Central memory CD4-positive, alpha-beta T cell (primary cell): Measurements from ENCODE around the gene KDM4D.
"Not testable (repeated sequence)": the region's sequence is repeated elsewhere in the genome, so short reads cannot be mapped to it uniquely, and the experiment has no call there.

ENCODE experiments used
- DNase-seq: peaks from one replicate; pipeline ENCODE4 v3.0.0; 2022
- total RNA-seq, 3 experiments: gene quantifications; one replicate each; lab custom pipeline; 2026; lab: John Stamatoyannopoulos, UW

The KDM4D gene
- 1.2 to 1.3 (median 1.2) reads per million in 3 experiments for total RNA-seq

GRCh38 chr11:94973099-94973968 lies at the start of gene KDM4D, which contains the start of gene CWC15:
Gene KDM4D (plus strand): TSS chr11:94973709. CDS start chr11:94997373, 23,664 bp downstream.
Gene CWC15 (minus strand): TSS chr11:94973556. CDS start chr11:94972185, 1,371 bp downstream.
- DNase-seq, result peak; percentile 91

DNA sequence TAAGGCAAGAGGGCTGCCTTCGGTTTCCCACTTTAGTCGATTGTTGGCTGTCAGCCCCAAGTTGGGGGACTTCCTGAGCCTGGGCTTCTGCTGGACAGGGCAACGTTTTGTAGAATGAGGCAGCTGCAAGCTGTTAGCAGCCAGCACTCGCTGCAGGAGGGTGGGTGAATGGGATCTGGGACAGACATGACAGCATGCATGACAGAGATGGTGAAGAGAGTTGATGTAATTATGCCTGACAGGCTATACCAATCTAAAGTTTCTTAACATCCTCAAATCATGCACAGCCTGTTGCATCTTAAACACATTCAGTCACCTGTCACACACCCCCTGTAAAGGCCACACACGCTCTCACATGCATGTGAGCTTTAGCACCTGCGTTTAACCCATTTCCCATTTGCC lies 49.3 kb upstream of the KDM4D start:
- DNase-seq, result no peak

DNA sequence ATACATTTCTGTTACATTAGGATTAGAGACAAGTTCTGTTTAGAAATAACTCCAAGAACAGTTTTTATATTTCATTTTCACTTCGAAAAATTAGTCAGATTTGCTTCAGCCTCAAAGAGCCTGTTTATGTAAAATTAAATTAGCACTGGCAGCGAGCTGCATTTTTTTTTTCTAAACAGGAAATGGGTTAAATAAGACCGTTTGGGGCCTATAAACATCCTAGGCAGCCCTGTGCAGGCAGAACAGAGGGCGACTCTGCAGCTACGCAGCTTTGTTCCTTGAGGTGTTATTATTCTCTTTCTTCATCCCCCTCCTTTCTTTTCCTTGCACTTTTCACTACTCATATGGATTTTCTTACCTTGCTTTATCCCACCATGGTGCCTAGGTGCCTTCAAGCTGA lies 48.9 kb upstream of the KDM4D start:
- DNase-seq, result peak; percentile 31

DNA sequence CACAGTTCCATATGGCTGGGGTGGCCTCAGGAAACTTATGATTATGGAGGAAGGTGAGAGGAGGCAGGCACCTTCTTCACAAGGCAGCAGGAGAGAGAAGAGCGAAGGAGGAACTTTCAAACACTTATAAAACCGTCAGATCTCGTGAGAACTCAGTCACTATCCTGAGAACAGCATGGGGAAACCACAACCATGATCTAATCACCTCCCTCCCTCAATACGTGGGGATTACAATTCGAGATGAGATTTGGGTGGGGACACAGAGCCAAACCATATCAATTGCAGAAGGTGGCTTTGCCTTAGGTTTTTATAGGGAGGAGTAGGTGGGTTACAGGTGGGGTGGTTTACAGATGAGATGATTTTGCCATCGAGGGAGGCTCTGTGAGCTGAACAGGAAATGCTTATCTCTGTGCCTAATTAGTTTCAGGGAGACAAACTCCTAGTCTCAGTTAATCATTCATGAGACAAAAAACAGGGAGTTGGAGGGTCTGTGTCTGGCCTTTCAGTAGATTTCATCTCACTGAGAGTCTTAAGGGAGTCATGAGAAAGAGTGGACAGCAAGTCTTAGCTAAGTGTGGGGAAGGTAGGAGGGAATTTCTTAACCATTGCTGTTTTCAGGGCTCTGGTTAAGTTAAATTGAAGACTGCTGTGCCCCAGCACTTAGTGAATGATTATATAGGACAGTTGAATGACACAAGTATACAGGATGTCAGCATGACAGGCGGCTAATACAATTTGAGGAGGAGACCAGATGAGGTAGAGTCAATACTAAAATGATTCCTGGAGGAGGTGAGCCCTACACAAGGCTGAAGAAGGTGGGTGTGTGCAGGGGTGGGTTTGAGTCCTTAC lies 47.9 kb upstream of the KDM4D start:
- no peak for DNase-seq

DNA sequence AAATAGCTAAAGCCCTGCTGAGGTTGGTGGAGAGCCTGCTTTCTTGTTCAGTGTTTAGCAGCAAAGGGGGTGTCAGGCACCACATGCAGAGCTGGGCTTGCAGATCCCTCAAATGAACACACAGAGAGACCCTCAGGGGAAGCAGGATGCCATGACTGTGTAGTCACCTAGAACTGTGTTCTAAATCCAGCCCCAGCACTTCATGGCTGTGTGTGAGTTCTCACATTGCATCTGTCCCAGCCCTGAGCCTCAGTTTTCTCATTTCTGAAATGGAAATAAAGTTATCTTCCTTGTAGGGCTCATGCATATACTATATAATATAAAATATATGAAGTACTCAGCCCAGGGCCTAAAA lies 47.3 kb upstream of the KDM4D start:
- DNase-seq, result no peak

DNA sequence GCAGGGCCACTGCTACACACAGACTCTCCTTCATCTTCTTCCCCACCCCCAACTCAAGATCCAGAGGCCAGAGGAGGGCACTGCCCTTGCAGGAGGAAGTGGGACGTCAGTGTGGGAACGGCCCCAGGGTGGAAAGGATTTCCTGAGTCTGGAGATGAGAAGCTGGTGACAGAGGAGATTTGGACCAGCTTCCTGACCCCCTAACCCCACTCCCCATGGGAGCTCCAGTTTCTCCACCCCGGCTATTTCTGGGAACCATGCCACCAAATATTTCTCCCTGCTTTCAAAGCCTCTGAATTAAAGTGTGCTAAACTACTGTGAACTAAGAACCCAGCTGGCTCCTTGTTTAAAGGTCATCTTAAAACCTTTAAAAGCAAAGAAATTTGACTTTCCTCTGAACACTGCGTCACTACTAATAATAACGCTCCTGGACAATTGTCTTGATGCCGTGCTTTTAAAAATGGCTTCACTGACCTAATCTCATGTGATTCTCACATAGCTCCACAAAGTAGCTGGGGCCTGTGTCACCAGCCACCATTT lies 46.7 kb upstream of the KDM4D start:
- no peak for DNase-seq

GRCh38 chr11:94928117-94928990 lies 45.2 kb upstream of the KDM4D start:
- no peak for DNase-seq

DNA sequence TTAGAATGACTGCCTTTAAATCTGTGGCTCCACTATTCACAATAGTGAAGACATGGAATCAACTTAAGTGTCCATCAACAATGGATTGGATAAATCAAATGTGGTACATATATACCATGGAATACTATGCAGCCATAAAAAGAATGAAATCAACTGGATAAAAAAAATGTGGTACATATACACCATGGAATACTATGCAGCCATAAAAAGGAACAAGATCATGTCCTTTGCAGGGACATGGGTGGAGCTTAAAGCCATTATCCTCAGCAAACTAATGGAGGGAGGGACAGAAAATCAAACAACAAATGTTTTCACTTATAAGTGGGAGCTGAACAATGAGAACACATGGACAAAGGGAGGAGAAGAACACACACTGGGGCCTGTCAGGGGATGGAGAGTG lies 41.4 kb upstream of the KDM4D start:
- not testable (repeated sequence) for DNase-seq

GRCh38 chr11:94932503-94932902 lies 41.0 kb upstream of the KDM4D start:
- no peak for DNase-seq

DNA sequence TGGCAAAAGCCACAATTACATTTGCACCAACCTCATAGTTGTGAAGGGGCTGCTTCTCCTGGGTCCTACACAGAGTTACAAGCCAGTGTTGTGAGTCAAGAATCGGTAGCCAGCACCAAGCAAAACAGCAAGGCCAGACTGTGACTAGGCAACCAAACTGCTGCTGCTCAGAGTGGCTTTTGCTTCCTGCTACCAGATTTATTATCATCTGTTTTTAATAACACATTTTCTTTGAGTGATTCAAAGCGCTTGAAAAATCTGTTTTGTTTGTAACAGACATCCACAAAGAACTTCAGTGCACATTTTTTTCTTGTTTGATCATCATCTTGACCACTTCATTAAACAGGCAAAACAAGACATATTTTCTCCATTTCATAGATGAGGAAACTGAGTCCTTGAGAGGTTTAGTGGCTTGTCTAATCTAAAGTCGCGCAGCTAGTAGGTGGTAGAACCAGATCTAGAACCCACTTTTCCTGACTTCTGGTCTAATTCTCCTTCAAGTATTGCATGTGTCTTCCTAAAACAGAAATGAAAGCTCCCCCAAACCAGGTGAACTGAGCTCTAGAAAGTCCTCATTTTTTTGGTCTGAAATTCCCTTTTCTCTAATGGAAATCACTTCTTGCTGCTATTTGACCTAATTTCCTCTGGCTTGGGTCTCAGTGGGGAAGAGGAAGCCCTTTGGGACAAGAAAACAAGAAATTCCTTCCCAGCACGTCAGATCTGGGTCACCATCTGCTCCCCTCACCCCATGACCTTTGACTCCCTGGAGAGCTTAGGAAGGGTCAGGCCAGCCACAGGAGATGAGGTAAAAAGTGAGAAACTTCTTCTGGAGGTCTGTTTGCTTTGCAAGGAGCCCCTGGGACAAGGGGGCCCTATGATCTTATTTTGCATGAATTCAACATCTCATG lies 40.0 kb upstream of the KDM4D start:
- DNase-seq, result no peak

GRCh38 chr11:94934362-94934761 lies 39.1 kb upstream of the KDM4D start:
- DNase-seq, result no peak

- DNase-seq, result peak; percentile 37
These were observed 38.7 kb upstream of the KDM4D start for GRCh38 chr11:94934846-94935245.

DNA sequence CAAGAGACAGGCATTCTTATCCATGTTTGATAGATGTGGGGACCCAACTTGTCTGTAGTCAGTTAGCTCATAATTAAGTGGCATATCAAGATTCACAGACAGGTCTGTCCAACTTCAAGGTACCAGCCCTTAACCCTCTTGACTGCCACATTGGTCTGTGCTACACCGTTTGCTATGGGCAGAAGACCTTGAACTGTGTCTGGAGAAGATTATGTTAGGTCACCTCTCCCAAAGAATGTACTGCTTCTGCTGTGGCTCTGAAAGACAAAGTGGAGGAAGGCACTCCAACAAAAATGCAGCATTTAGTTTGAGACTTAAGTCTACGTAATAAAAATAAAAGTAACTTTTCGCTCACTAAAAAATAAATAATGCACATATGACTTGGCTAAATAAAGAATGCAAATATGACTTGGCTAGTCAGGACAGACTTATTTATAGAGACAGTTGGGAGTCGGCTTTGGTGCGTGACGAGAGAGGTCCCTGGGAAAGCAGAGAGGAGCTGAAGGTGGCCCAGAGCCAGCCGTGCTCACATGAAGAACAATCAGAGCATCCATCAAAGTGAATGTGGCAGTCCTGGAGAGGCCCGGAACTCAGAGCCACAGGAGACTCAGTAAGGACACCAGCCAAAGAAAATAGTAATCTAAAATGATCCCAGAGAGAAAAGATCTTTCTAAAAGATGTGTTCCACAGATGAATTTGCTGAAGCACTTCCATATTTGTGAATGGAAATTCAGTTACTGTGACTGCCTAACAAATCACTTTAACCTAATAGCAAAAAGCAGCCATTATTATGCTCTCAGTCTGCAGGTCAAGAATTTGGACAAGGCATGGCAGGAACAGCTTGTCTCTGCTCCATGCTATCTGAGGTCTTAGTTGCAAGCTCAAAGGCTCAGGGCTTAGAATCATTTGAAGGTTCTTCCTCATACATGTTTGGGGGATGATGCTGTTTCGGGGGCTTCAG lies 35.1 kb upstream of the KDM4D start:
- DNase-seq, result no peak

DNA sequence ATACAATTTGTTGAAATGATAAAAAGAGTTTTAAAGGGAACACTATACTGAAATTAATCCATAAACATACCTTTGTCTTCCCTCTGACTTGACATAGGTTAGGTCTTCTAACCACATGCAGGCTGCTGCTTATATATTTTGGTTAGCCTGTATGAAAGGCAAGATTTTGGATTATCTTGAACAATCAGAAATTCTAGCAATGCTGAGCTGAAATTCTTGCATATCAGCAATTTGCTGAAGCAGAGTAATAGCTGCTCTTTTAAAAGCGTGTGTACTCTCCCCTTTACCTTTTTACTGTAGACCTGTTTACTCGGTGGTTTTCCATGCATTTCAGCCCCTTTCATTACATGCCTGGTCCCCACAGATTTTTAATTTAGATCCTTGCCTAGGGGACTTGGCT lies 34.2 kb upstream of the KDM4D start:
- DNase-seq, result no peak

DNA sequence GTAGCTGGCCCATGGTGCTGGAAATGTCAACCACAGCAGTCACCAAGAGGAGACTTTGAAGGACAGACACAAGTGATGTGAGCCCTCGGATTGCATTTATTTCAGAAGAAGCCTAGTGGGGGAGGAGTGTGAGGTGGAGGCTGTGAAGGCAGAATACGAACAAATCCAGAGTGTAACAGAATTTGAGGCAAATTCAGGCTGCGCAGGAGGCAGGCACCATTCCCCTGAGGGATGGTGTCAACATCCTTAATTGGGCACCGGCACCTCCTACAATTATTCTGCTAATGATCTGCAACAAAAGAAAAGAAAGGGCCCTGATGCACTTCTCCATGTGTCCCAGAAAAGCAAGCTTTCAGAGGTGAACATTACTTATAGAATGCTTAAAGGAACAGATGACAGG lies 32.4 kb upstream of the KDM4D start:
- no peak for DNase-seq

- no peak for DNase-seq
These were observed 26.7 kb upstream of the KDM4D start for GRCh38 chr11:94946812-94947211.

DNA sequence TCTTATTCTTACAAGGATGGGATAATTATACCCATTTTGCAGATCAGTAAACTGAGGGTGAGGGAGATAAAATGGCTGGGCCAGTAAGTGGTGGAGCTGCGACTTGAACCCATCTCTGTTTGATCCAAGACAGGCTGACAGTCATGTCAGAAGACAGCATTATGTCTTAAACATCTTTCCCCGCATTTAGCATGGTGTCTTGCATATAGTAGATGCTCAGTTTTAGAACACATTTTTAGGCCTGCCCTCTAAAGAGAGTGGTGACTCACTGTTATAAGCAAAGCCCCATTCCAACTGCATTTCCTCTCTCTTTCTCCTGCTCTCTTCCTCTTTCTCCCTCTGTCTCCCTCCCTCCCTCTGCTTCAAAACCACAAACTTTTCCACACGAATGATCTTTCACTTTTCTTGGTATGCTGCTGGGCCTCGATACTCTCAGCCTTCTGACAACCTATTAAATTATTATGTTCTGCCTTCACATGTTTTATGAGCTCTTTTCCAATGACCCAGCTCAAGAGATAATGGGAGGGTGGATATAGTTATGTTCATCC lies 25.4 kb upstream of the KDM4D start:
- DNase-seq, result no peak

GRCh38 chr11:94954753-94955152 lies 18.8 kb upstream of the KDM4D start:
- DNase-seq, result no peak

DNA sequence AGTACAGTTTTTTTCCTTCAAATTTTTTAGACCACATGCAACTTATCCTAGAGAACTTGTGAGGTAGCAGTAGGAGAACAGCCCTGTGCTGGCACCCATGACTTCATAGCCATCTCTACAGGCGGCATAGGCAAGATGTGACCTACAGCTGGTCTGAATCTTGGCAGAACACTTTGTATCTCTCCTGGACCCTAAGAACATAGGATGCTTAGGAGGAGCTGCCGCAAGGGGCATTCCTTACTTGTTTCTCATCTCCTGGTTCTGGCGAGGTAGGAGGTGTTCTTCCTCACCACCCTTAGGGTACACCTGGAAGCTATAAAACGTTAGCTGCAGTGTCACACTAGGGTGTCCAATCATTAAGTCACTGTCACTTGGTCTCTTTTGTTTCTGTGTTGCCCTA lies 16.5 kb upstream of the KDM4D start:
- DNase-seq, result no peak
